ENCODE data around the gene IL1A.
"Not testable (repeated sequence)": the region's sequence is repeated elsewhere in the genome, so short reads cannot be mapped to it uniquely, and the experiment has no call there.

The IL1A gene, protein sequence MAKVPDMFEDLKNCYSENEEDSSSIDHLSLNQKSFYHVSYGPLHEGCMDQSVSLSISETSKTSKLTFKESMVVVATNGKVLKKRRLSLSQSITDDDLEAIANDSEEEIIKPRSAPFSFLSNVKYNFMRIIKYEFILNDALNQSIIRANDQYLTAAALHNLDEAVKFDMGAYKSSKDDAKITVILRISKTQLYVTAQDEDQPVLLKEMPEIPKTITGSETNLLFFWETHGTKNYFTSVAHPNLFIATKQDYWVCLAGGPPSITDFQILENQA

DNA sequence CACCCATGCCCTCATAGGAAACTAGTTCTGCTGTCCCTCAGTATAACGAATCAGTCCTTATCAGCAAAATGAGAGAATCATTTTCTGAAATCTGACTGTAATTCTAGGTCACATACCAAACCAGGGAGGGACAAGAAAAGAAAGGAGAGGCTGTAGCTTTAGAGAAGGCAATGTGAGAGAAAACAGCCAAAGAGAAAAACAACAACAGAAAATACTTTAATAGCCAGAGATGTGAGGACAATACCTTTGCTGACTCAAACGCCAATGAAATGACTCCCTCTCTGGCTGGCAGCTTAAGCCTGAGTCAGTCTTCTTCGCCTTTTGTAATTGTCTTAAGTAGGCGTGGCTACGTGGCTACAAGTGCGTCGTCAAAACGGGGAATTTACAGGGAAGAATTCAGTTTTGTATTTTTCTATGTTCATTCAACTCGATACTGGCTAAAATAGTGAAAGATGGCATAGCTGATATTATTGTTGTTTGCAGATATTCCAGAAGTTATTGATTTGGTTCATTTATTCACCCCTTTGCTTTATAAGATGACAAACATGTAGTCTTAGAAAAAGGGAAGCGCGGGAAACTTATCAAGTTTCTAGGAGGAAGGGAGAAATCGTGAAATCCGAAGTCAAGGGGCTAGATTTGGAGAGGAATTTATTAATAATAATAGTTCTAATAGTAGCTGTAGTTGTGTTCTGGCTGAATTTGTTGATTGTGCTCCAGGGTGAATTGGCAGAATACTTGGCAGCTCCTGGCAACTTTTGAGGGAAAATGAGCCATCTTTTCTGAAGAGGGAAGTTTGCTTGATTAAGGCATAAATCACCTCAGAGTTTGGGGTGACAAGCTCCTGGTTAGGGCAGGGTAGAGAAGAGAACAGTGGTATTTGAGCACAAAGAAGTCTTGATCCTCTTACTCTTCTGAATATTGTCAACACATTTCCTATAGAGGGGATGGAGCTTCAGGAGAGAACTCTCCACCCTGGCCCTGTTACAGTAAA, at the start of gene IL1A:
IL1A (minus strand) TSS at position 295 of the 991 bp plus-strand sequence. CDS start 723 bp downstream, outside the sequence.
- no peak for DNase-seq

DNA sequence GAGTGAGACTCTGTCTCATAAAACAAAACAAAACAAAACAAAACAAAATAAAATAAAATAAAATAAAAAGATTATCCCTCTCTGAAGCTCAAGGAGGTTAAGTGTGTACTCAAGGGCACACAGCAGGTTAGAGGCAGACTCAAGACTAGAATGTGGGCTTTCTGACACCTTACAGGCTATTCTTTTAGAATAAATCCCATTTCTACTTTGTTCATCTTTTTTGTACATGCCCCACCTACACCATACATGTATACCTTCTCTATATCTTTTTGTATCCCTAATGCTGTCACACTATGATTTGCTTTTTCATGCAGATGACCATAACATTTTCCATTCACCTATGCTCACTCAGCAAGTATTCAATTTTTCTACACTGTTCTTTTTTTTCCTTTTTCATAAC, 49.7 kb upstream of the IL1A start:
- DNase-seq: no peak

DNA sequence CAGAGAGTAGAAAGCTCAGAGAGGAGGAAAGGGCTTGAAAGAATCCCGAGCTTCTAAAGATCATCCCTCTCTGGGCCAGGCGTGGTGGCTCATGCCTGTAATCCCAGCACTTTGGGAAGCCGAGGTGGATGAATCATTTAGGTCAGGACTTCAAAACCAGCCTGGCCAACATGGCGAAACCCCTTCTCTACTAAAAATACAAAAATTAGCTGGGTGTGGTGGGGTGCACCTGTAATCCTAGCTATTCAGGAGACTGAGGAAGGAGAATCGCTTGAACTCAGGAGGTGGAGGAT, 49.3 kb upstream of the IL1A start:
- DNase-seq: not testable (repeated sequence)

GRCh38 chr2:112832841-112833638, 48.7 kb upstream of the IL1A start:
- DNase-seq: no peak

- DNase-seq: no peak
Measured at GRCh38 chr2:112831946-112832840, 47.9 kb upstream of the IL1A start.

- DNase-seq: no peak
Measured at GRCh38 chr2:112831513-112831845, 47.2 kb upstream of the IL1A start.

DNA sequence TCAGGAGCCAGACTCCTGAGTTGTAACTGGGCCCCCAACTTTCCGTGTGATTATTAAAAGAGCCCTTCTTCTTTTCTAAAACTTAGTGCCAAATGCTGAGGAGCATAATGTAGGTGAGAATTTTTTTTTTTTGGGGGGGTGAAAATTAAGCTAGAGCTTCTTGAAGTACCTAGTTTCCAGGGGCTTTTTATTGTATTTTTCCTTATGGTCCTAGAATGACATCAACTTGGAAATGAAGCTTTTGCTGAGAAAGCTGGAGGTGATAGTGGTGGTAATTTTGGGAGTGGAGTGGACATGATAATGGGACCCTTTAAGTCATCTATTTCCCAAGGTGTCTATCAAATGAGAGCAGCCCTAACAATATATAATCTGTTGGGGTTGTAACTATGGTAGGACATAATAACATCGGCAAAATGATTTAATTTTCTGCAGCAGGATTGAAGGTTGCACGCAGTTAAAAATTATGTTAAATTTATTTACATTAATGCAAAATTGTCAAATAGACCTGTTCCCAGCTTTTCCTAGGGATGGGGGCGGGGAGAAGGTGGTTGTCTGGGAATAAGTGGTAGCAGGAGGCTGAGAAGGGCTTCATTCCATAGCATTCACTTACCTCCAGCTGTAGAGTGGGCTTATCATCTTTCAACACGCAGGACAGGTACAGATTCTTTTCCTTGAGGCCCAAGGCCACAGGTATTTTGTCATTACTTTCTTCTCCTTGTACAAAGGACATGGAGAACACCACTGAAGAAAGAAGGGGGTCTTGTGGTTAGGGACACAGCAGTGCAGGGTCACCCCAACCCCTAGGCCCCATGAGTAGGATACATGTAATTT, 46.6 kb upstream of the IL1A start:
- DNase-seq: no peak

DNA sequence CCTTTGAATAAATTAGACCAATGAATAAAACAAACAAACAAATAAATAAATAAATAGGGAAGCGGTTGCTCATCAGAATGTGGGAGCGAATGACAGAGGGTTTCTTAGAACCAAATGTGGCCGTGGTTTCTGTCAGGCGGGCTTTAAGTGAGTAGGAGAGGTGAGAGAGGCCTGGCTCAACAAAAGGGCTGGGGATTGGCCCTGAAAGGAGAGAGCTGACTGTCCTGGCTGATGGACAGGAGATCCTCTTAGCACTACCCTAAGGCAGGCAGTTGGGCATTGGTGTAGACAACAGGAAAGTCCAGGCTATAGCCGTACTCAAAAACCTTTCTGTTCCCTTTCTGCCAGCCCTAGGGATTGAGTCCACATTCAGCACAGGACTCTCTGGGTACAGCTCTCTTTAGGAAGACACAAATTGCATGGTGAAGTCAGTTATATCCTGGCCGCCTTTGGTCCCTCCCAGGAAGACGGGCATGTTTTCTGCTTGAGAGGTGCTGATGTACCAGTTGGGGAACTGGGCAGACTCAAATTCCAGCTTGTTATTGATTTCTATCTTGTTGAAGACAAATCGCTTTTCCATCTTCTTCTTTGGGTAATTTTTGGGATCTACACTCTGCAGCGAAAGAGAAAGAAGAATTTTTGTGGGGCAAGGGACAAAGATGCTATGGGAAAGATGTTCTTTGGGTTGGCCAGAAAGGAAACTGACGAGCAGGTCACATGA, 45.8 kb upstream of the IL1A start:
- DNase-seq: no peak

DNA sequence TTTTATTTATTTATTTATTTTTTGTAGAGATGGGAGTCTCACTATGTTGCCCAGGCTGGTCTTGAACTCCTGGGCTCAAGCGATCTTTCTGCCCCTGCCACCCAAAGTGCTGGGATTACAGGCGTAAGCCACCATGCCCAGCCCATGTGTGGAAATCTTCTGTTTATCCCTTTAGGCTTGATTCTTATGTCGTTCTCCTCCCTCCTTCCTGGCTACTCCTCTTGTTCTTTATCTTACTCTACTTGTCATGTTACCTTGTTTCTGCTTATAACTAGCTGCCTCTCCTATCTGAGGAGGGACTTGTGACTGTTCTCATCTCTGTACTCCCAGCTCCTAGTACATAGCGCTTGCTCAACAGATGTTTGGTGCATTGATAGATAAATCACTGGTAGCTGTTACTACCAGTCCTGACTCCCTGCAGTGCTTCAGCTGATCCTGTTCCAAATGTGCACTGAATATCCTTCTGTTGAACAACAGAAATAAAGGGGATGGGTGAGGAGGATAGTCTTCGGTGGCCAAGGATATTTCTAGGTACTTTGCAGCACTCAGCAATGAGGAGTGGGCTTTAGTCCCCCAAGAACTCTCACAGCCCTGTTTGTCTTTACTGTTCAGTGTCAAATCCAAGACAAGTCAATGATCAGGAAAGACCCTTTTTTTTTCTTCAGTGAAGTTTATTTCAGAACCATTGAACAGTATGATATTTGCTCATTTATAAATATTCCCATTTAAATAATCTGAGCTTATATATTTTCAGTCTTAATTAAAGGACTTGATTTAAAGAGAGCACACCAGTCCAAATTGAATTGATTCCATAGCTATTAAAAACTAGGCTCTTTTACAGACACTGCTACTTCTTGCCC, 45.0 kb upstream of the IL1A start:
- no peak for DNase-seq

GRCh38 chr2:112828251-112828691, 44.0 kb upstream of the IL1A start:
- DNase-seq: no peak

- DNase-seq: no peak
Measured at GRCh38 chr2:112827604-112828185, 43.4 kb upstream of the IL1A start.

DNA sequence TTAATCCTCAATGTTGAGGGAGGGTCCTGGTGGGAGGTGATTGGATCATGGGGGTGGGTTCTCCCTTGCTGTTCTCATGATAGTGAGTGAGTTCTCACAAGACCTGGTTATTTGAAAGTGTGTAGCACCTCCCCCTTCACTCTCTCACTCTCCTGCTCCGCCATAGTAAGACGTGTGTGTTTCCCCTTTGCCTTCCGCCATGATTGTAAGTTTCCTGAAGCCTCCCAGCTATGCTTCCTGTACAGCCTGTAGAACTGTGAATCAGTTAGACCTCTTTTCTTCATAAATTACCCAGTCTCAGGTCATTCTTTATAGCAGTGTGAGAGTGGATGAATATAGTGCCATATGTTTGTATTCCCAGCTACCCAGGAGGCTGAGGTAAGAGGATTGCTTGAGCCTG, 42.7 kb upstream of the IL1A start:
- DNase-seq: no peak

GRCh38 chr2:112825706-112826105, 41.4 kb upstream of the IL1A start:
- DNase-seq: no peak

GRCh38 chr2:112824694-112825085, 40.4 kb upstream of the IL1A start:
- no peak for DNase-seq

- DNase-seq: no peak
Measured at GRCh38 chr2:112821682-112822081, 37.4 kb upstream of the IL1A start.

DNA sequence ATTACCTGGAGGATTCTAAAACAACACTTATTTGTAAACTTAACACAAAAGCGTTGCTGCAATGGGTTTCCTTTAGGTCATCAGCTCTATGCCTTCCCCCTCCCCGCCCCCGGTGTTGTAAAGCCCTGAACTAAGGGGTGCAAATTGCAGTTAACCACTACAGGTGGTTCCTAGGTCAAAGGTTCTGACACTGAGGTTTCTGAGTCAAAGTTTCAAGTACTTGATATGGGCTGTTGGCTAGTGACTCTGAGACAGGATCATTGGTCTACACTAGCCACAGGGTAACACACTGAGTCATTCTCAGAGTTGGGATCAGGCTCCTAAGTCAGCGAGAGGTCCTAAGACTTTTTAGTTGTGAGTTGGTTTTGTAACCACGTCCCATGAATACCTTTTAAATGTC, 36.8 kb upstream of the IL1A start:
- no peak for DNase-seq

DNA sequence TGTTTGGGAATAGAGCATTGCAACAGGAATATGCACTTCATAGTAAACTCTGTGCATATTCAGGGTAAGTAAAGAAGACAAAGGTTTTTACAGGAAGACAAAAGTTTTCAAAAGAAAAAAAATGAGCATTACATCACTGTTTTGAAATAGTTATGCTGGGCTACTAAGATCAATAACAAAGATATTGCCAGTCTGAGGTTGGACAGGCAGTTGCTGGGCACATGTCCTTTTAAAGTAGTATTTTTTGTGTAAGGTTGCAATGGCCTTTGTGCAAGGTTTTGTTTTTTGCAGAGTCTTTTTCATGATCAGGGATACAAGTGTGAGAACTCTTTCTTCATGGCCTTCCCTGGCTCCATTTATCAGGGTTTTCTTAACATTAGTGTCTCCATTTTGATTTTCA, 36.0 kb upstream of the IL1A start:
- no peak for DNase-seq

GRCh38 chr2:112819081-112819480, 34.8 kb upstream of the IL1A start:
- no peak for DNase-seq
